ENCODE measurements around the gene VRK2.

VRK2 gene

GRCh38 chr2:58033530-58033929 is 13.1 kb upstream of the VRK2 start:
- H3K27me3 ChIP-seq (ENCODE audit: insufficient read depth, low read length) = no peaks in the 10 kb centered on the region
- H3K79me2 ChIP-seq (ENCODE audit: control insufficient read depth, insufficient read depth, low read length, unreplicated experiment) = no peaks in the 10 kb centered on the region

GRCh38 chr2:58035352-58035751 is 11.3 kb upstream of the VRK2 start:
- H3K27ac ChIP-seq (ENCODE audit: low read depth, low read length) = no peak overlapping the region
- H2AFZ ChIP-seq (ENCODE audit: low read length, unreplicated experiment) = no peak overlapping the region
- peaks cover 12% of the 10 kb centered on the region for H3K4me1 ChIP-seq (ENCODE audit: control insufficient read depth, insufficient read depth, low read length, unreplicated experiment)
- H3K79me2 ChIP-seq (ENCODE audit: control insufficient read depth, insufficient read depth, low read length, unreplicated experiment) = no peaks in the 10 kb centered on the region
- H3K4me3 ChIP-seq (ENCODE audit: low read depth, low read length) = no peak overlapping the region
- H3K27me3 ChIP-seq (ENCODE audit: insufficient read depth, low read length) = no peaks in the 10 kb centered on the region
- no peaks in the 10 kb centered on the region for H3K36me3 ChIP-seq (ENCODE audit: insufficient read depth, low read length)

More at GRCh38 chr2:58033530-58033929, 13.1 kb upstream of the VRK2 start:
- H2AFZ ChIP-seq (ENCODE audit: low read length, unreplicated experiment) = no peak overlapping the region
- H3K4me3 ChIP-seq (ENCODE audit: low read depth, low read length) = no peak overlapping the region
- H3K27ac ChIP-seq (ENCODE audit: low read depth, low read length) = no peak overlapping the region
- H3K36me3 ChIP-seq (ENCODE audit: insufficient read depth, low read length) = no peaks in the 10 kb centered on the region
- H3K4me1 ChIP-seq (ENCODE audit: control insufficient read depth, insufficient read depth, low read length, unreplicated experiment) = no peaks in the 10 kb centered on the region

GRCh38 chr2:58039170-58039611 is 7.4 kb upstream of the VRK2 start:
- H3K36me3 ChIP-seq (ENCODE audit: insufficient read depth, low read length) = no peaks in the 10 kb centered on the region
- H3K4me1 ChIP-seq (ENCODE audit: control insufficient read depth, insufficient read depth, low read length, unreplicated experiment) = peaks cover 31% of the 10 kb centered on the region
- no peaks in the 10 kb centered on the region for H3K79me2 ChIP-seq (ENCODE audit: control insufficient read depth, insufficient read depth, low read length, unreplicated experiment)
- H3K27me3 ChIP-seq (ENCODE audit: insufficient read depth, low read length) = no peaks in the 10 kb centered on the region
- peak overlapping the region; percentile 51 for H2AFZ ChIP-seq (ENCODE audit: low read length, unreplicated experiment)
- H3K4me3 ChIP-seq (ENCODE audit: low read depth, low read length) = peak overlapping the region; percentile 65
- peak overlapping the region; percentile 75 for H3K27ac ChIP-seq (ENCODE audit: low read depth, low read length)

GRCh38 chr2:58042486-58042970 is 4.1 kb upstream of the VRK2 start:
- no peak overlapping the region for H3K4me3 ChIP-seq (ENCODE audit: low read depth, low read length)
- H3K79me2 ChIP-seq (ENCODE audit: control insufficient read depth, insufficient read depth, low read length, unreplicated experiment) = peaks cover 3% of the 10 kb centered on the region
- H3K27me3 ChIP-seq (ENCODE audit: insufficient read depth, low read length) = no peaks in the 10 kb centered on the region
- H3K27ac ChIP-seq (ENCODE audit: low read depth, low read length) = peak overlapping the region; percentile 68
- H2AFZ ChIP-seq (ENCODE audit: low read length, unreplicated experiment) = no peak overlapping the region
- H3K36me3 ChIP-seq (ENCODE audit: insufficient read depth, low read length) = no peaks in the 10 kb centered on the region
- peaks cover 41% of the 10 kb centered on the region for H3K4me1 ChIP-seq (ENCODE audit: control insufficient read depth, insufficient read depth, low read length, unreplicated experiment)

GRCh38 chr2:58044145-58044544 is 2.5 kb upstream of the VRK2 start:
- Histone ChIP-seq H3K4me1 (ENCODE audit: control insufficient read depth, insufficient read depth, low read length, unreplicated experiment) (peaks cover 44% of the 10 kb centered on the region), H2AFZ (ENCODE audit: low read length, unreplicated experiment) (no peak overlapping the region), H3K4me3 (ENCODE audit: low read depth, low read length) (no peak overlapping the region), H3K27me3 (ENCODE audit: insufficient read depth, low read length) (no peaks in the 10 kb centered on the region), H3K79me2 (ENCODE audit: control insufficient read depth, insufficient read depth, low read length, unreplicated experiment) (peaks cover 18% of the 10 kb centered on the region), H3K36me3 (ENCODE audit: insufficient read depth, low read length) (no peaks in the 10 kb centered on the region), H3K27ac (ENCODE audit: low read depth, low read length) (no peak overlapping the region)

DNA sequence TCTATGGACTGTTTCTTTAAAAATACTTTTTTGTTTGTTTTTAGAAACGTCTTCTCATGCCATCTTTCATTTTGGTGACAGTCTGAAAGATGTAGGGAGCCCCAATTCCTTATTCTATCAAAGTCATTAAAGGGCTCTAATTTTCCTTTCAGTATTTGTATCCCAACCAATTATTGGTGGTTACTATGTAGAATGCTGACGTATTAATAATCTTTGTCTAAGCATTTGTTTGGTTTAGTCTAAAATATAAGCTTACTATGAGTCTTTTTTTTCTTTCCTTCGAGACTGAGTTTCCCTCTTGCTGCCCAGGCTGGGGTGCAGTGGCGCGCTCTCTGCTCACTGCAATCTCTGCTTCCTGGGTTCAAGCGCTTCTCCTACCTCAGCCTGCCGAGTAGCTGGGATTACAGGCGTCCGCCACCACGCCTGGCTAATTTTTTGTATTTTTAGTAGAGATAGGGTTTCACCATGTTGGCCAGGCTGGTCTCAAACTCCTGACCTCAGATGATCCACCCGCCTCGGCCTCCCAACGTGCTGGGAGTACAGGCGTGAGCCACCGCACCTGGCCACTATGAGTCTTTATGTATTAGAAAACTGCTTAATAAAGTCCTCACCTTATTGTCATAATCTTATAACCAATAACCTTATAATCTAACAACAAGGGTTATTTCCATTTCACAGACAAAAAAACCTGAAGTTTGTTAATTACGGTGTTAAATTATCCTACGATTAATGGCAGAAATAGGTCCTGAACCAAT is 849 bp upstream of the VRK2 start:
- H3K27me3 ChIP-seq (ENCODE audit: insufficient read depth, low read length) = no peaks in the 10 kb centered on the region
- H3K4me1 ChIP-seq (ENCODE audit: control insufficient read depth, insufficient read depth, low read length, unreplicated experiment) = peaks cover 33% of the 10 kb centered on the region
- H3K36me3 ChIP-seq (ENCODE audit: insufficient read depth, low read length) = peaks cover 4% of the 10 kb centered on the region; the same call in 1 of the 2 replicates
- H2AFZ ChIP-seq (ENCODE audit: low read length, unreplicated experiment) = peak overlapping the region; percentile 93
- peak overlapping the region; percentile 83 for H3K27ac ChIP-seq (ENCODE audit: low read depth, low read length)
- peaks cover 22% of the 10 kb centered on the region for H3K79me2 ChIP-seq (ENCODE audit: control insufficient read depth, insufficient read depth, low read length, unreplicated experiment)
- peak overlapping the region; percentile 79 for H3K4me3 ChIP-seq (ENCODE audit: low read depth, low read length)

DNA sequence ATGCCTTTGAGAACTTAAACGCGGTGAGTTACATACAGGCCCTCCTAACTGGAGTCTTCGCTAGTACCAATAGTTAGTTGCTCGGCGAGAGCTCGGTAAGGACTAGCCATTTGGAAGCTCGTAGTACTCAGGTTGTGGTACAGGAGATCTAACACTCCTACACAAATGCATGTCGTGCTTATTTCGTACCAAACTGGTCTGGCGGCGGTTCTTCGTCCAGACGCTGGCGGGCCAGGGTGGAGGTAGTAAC is 346 bp upstream of the VRK2 start:
- Histone ChIP-seq H3K79me2 (ENCODE audit: control insufficient read depth, insufficient read depth, low read length, unreplicated experiment) (peaks cover 22% of the 10 kb centered on the region), H3K4me3 (ENCODE audit: low read depth, low read length) (peak overlapping the region; percentile 79), H2AFZ (ENCODE audit: low read length, unreplicated experiment) (peak overlapping the region; percentile 93)

GRCh38 chr2:58047373-58047935 is 848 bp downstream of the VRK2 start:
- Histone ChIP-seq H2AFZ (ENCODE audit: low read length, unreplicated experiment) (peak overlapping the region; percentile 74), H3K27ac (ENCODE audit: low read depth, low read length) (peak overlapping the region; percentile 83), H3K4me1 (ENCODE audit: control insufficient read depth, insufficient read depth, low read length, unreplicated experiment) (peaks cover 25% of the 10 kb centered on the region), H3K36me3 (ENCODE audit: insufficient read depth, low read length) (peaks cover 4% of the 10 kb centered on the region; the same call in 1 of the 2 replicates), H3K79me2 (ENCODE audit: control insufficient read depth, insufficient read depth, low read length, unreplicated experiment) (peaks cover 22% of the 10 kb centered on the region), H3K27me3 (ENCODE audit: insufficient read depth, low read length) (no peaks in the 10 kb centered on the region), H3K4me3 (ENCODE audit: low read depth, low read length) (peak overlapping the region; percentile 79)

More for the DNA sequence above, 346 bp upstream of the VRK2 start:
- Histone ChIP-seq H3K27me3 (ENCODE audit: insufficient read depth, low read length) (no peaks in the 10 kb centered on the region), H3K4me1 (ENCODE audit: control insufficient read depth, insufficient read depth, low read length, unreplicated experiment) (peaks cover 29% of the 10 kb centered on the region), H3K36me3 (ENCODE audit: insufficient read depth, low read length) (peaks cover 4% of the 10 kb centered on the region; the same call in 1 of the 2 replicates), H3K27ac (ENCODE audit: low read depth, low read length) (peak overlapping the region; percentile 83)

DNA sequence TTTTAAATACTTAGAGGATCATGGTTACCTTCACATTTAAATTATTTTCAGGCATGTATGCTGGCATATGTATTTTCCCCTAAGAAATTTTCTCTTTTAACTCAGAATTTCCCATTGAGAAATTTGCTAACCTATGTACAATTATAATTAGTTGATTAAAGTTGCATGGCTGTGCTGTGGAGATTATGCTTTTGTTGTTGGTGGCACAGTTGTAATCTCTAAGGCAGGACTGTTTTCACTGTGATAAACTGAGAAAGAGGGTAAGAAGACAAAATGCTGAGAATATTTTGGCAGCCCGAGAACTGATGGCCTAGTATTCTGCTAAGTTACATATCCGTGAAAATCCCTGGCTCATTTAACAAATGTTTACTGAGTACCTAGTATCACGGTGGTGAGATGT is 1.4 kb downstream of the VRK2 start:
- H3K79me2 ChIP-seq (ENCODE audit: control insufficient read depth, insufficient read depth, low read length, unreplicated experiment) = peaks cover 22% of the 10 kb centered on the region
- H3K27ac ChIP-seq (ENCODE audit: low read depth, low read length) = no peak overlapping the region
- peaks cover 21% of the 10 kb centered on the region for H3K4me1 ChIP-seq (ENCODE audit: control insufficient read depth, insufficient read depth, low read length, unreplicated experiment)
- peak overlapping the region; percentile 79 for H3K4me3 ChIP-seq (ENCODE audit: low read depth, low read length)
- H3K27me3 ChIP-seq (ENCODE audit: insufficient read depth, low read length) = no peaks in the 10 kb centered on the region
- peaks cover 4% of the 10 kb centered on the region; the same call in 1 of the 2 replicates for H3K36me3 ChIP-seq (ENCODE audit: insufficient read depth, low read length)
- H2AFZ ChIP-seq (ENCODE audit: low read length, unreplicated experiment) = no peak overlapping the region

GRCh38 chr2:58051445-58051844 is 4.8 kb downstream of the VRK2 start:
- H3K79me2 ChIP-seq (ENCODE audit: control insufficient read depth, insufficient read depth, low read length, unreplicated experiment) = peaks cover 23% of the 10 kb centered on the region

DNA sequence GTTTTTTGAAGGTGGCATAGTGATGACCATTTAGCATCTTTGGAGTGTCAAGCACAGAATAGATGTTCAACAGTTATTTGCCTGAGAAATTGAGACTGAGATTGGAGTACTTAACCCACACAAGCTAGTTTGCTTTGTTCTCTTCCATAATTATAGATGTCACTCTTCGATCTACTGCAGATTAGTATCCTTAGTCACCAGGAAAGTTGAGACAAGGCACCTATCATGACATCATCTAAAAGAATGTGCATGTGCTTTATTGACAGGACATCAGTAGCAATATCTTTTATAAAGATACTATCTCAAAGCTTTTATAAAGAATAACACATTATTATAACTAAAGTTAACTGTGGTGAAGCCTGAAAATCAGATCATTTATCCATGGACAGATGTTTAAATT is 6.4 kb downstream of the VRK2 start:
- Histone ChIP-seq H3K4me1 (ENCODE audit: control insufficient read depth, insufficient read depth, low read length, unreplicated experiment) (peaks cover 8% of the 10 kb centered on the region), H2AFZ (ENCODE audit: low read length, unreplicated experiment) (no peak overlapping the region), H3K27ac (ENCODE audit: low read depth, low read length) (no peak overlapping the region), H3K36me3 (ENCODE audit: insufficient read depth, low read length) (peaks cover 4% of the 10 kb centered on the region; the same call in 1 of the 2 replicates), H3K4me3 (ENCODE audit: low read depth, low read length) (no peak overlapping the region), H3K27me3 (ENCODE audit: insufficient read depth, low read length) (no peaks in the 10 kb centered on the region), H3K79me2 (ENCODE audit: control insufficient read depth, insufficient read depth, low read length, unreplicated experiment) (peaks cover 17% of the 10 kb centered on the region)

More at GRCh38 chr2:58051445-58051844, 4.8 kb downstream of the VRK2 start:
- H3K27ac ChIP-seq (ENCODE audit: low read depth, low read length) = no peak overlapping the region
- no peak overlapping the region for H3K4me3 ChIP-seq (ENCODE audit: low read depth, low read length)
- no peak overlapping the region for H2AFZ ChIP-seq (ENCODE audit: low read length, unreplicated experiment)
- no peaks in the 10 kb centered on the region for H3K27me3 ChIP-seq (ENCODE audit: insufficient read depth, low read length)
- H3K4me1 ChIP-seq (ENCODE audit: control insufficient read depth, insufficient read depth, low read length, unreplicated experiment) = peaks cover 8% of the 10 kb centered on the region
- peaks cover 4% of the 10 kb centered on the region; the same call in 1 of the 2 replicates for H3K36me3 ChIP-seq (ENCODE audit: insufficient read depth, low read length)
